COLO829 (cell line): ENCODE measurements around the gene EIF4G3.
"Not testable (repeated sequence)": the region's sequence is repeated elsewhere in the genome, so short reads cannot be mapped to it uniquely, and the experiment has no call there.

Experiments
- DNase-seq: peaks from one replicate; pipeline ENCODE4 v3.0.0; 2012; ENCODE audit warnings: low spot score

Gene EIF4G3

DNA sequence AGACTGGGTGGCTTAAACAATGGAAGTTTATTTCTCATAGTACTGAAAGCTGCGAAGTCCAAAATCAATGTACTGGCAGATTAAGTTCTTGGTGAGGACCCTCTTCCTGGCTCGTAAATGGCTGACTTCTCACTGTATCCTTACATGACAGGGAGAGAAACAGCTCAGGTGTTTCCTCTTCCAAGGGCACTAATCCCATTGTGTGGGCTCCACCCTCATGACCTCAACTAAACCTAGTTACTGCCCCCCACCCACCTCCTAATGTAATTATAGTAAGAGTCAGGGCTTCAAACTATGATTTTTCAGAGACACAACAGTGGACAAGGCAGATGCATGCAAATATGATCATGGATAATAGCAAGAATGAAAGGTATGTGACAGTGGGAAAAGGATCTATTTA lies 308.4 kb downstream of the EIF4G3 start:
- DNase-seq = no peak

DNA sequence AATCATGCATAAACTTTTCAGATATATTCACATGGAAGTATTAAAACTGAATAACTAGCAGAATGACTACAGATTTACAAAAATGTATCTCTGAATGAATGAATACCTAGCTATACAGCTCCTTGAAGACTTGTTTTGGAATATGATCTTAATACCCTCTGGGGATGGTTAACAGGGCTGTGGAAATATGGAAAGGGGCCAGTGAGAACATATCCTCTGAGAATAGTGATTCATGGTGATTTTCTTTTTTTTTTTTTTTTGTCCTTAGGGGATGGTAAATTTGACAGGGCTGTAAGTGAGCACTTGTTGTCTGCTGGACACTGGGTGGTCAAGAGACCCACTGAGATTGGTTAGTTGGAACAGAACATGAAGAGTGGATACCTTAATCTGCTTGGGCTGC lies 308.9 kb downstream of the EIF4G3 start:
- DNase-seq = no peak

DNA sequence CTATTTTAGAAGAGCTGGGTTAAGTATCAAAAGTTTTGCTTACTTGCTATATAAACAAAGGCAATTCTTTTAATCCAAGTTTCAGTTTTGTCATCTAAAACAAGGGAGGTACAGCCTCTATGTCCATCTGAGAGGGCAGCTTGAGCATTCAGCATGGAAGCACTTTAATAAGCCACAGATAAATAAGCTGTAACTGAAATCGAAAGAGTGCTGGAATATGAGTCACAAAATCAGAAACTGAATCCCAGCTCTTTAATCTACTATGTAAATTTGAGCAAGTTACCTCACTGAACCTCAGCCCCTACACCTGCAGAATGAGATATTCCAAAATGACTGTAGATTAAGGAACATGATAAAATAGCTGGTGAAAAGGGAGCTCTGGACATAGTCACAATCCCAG lies 309.6 kb downstream of the EIF4G3 start:
- DNase-seq = no peak

DNA sequence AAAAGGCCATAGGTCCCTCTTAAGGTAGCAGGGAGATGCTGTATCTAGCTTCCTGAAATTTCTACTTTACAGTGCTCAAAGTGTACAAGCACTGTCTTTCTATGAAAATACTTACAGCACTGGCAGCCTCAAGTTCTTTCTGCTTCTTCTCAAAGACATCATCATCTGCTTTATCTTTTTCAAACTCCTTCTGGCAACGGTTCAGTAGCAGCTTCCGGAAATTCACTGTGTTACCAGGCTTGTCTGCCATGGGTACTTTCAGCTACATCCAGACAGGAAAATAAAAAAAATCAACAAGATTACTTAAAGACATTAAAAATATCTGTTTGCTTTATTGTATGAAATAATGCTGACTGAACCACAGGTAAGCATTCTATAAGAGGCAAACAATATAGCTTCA lies 311.7 kb downstream of the EIF4G3 start:
- no peak for DNase-seq

DNA sequence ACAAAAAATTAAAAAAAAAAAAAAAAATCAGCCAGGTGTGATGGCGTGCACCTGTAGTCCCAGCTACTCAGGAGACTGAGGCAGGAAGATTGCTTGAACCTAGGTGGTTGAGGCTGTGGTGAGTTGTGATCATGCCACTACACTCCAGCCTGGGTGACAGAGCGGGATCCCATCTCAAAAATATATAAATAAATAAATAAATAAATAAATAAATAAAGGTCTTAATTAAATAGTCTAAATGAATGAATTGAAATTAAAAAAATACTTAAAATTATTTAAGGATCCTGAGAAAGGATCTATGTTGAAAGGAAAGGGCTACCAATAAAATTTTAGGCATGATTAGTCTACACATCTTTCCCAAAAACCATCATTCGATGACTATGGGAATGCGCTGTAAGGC lies 322.2 kb downstream of the EIF4G3 start:
- DNase-seq = no peak

DNA sequence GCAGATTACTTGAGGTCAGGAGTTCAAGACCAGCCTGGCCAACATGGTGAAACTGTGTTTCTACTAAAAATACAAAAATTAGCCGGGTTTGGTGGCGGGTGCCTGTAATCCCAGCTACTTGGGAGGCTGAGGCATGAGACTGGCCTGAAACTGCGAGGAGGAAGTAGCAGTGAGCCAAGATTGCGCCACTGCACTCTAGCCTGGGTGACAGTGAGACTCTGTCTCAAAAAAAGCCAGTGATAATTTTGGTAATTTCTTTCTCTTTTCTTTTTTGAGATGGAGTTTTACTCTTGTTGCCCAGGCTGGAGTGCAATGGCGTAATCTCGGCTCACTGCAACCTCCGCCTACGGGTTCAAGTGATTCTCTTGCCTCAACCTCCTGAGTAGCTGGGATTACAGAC lies 324.9 kb downstream of the EIF4G3 start:
- DNase-seq = not testable (repeated sequence)

DNA sequence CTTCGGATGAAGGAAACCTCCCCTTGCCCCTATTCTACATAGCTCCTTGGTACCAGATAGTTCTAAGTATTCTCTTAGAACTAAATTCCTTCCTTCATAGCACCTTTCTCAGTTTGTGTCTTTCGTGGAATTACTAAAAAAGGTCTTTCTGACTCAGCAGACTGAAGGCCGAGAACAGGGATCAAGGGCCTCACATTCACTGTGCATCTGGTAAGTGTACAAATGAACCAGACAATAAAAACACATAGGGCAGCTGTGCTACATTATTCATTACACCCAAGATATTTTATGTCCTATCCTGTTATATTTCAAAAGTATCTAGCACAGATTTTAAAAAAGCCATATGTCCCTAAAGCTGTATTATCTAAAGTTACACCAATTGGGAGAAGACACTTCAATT lies 326.7 kb downstream of the EIF4G3 start:
- no peak for DNase-seq

DNA sequence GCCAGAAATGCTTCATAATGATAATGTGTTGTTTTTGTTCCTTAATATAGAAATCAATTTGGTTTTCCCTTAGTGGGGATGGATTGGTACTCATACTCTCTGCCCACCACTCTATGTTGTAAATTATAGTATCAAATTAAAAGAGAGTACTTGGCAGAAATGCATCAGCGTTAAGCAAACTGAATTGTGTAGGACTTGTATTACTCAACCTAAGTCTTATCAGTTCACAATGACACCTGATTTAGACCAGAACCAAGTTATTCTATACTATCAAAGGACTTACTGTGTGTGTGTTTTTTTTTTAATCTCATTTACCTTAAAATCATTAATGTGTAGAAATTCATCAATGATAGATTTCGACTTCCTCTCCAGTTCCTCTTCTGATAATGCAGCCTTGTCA lies 327.6 kb downstream of the EIF4G3 start:
- DNase-seq = no peak

DNA sequence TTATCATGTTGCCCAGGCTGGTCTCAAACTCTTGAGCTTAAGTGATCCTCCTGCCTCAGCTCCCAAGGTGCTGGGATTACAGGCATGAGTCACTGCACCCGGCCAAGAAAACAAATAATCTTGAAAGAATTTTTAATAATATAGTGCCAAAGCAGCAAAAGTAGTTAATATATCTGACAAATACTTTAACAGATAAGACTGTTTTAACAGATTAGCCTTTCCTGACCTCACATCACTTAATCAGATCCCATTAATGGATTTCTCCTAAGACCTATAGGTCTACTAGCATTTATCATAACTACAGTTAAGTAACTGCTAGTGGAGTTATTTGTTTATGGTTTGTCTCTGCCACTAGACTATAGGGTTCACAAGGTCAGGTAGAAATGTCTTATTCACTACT lies 328.5 kb downstream of the EIF4G3 start:
- DNase-seq = no peak

DNA sequence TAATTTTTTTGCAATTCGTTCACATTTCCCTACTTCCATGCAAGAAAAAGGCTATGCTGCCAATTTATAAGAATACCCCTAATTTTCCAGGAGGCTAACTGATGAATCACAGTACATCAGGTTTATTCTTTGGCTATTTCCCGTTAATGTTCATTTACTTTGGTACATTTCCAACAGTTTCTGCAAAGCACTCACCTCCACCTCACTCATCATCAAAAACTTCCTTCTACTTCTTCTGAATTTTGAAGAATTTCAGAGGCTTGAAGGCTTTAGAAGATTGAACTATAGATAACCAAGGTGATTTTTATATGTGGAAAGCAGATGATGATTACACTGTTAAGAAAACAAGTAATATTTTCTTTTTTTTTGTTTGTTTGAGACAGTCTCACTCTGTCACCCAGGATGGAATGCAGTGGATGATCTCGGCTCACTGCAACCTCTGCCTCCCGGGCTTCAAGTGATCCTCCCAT lies 329.1 kb downstream of the EIF4G3 start:
- no peak for DNase-seq

DNA sequence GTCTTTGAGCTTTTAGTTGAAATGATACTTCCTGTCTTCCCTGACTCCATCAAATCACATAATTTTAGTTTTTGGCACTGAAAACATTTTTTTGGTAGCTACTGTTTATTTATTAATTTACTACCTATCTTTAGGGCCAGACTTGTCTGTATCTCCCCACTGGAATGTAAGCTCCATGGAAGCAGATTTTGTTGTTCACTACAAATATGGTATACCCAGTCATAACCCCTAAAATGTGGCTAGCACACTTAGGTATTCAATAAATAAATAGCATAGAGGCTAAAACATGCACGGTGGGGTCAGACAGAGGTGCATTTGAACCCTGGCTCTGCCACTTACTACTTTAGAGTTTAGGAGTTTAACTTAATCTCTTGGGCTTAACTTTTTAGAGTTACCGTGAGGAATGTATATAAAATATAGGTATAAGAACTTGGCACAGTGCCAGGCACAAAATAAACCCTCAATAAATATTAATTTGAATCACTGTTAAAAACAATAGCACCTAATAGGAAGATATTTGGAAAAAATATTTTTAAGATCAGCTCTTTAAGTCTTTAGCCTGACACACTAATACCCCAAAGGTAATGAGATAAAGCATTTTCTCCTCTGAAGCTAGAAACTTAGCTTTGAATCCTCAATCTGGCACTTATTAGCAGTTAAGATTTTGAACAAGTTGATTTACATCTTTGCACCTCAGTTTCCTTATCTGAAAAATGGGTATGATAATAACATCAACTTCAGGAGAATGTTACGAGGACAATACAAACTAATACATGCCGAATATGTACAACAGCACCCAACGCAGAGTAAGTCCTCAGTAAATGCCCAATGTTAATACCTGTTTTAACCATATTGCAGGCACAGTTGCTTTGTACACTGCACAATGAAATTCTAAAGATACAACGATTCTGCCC lies 330.0 kb downstream of the EIF4G3 start:
- DNase-seq = no peak

DNA sequence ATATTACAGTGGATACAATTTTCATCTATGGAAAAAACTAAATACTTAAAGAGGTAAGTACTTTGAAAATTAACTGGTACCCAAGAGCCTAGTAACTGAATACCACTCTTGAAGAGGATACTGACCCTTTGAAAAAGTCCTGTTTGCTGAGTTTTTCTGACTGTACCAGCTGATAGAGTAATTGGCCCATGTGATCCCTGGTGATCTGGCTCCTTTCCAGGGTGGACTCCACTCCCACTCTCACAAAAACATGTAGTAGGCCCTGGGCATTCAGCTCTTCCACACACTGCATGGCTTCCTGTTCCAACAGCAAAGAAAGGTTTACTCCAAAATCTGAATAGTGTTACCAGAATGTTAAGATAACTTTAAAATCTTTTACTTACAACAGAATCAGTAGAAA lies 336.0 kb downstream of the EIF4G3 start:
- peak; percentile 7 for DNase-seq

DNA sequence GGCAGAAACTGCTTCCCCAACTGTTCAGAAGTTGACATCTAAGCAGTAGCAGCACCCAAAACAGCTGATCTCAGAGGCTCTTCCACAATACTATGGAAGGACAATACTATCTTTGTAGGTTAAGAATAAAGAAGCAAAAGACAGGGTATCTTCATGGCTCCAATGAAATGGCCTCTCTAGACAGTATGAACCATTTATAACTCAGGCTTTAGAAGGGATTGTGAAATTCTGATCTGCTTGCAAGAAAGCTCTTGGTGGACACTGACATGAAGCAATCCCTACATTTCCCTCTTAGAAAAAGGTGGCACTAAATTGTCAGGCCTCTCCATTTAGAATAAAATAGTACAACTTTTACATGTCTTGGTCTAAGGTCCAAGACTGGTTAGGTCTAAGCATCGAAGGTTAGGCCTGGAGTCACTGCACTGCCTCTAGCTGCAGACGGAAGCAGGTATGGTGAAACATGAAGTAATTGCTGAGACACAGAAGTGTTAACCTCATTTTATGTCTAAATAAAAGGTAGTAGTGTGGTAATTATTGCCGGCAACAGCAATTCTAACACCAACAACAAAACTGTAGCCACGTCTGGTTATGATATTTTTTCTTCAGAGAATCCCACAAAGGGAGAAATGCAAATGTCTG lies 339.0 kb downstream of the EIF4G3 start:
- peak; percentile 36 for DNase-seq

DNA sequence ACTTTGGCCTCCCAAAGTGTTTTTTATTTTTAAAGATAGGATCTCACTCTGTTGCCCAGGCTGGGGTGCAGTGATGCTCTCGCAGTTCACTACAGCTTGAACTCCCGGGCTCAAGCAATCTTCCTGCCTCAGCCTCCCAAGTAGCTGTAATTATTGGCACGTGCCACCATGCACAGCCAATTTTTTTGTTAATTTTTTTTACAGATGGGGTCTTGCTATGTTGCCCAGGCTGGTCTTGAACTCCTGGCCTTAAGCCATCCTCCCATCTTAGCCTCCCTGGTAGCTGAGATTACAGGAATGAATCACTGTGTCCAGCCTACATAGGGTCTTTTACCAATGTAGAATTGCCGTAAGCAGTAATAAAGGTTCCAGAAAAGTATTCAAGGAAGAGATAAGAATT lies 340.5 kb downstream of the EIF4G3 start:
- no peak for DNase-seq

DNA sequence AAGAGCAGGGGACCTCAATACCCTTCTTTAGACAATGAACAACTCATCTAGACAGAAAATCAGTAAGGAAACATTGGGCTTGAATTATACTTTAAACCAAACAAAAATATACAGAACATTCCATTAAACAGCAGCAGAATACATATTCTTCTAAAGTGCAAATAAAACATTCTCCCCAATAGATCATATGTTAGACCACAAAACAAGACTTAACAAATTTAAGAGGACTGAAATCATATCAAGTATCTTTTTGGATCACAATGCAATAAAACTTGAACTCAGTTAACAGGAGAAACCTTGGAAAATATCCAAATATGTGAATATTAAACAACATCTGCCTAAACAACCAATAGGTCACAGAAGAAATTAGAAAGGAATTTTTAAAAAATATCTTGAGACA lies 341.9 kb downstream of the EIF4G3 start:
- DNase-seq = no peak

DNA sequence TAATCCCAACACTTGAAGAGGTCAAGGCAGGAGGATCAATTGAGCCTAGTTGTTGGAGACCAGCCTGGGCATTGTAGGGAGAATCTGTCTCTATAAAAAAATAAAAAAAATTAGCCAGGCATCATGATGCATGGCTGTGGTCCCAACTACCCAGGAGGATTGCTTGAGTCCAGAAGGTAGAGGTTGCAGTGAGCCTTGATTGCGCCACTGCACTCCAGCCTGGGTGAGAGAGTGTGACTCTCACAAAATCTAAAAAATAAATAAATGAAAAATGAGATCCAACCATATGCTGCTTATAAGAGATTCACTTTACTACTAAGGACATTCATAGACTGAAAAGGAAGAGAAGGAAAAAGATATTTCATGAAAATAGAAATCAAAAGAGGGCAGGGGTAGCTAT lies 342.5 kb downstream of the EIF4G3 start:
- no peak for DNase-seq

DNA sequence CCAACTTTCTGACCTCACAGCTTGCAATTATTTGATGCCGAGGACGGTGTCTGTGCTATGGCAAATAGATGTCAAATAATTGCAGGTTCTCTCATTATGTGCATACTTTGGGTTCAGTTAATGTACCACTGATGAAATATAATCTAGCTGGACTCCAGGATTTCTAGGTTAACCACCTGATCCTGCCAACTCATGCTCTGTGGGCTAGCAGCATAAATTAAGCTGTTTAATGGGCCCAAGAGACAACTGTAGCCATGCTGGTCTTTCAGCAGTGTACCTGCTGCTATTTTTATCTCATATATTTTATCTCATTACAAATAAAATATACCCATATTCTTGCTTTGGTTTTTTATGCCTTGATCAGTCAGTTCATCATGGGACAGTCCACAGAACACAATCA lies 346.3 kb downstream of the EIF4G3 start:
- no peak for DNase-seq

DNA sequence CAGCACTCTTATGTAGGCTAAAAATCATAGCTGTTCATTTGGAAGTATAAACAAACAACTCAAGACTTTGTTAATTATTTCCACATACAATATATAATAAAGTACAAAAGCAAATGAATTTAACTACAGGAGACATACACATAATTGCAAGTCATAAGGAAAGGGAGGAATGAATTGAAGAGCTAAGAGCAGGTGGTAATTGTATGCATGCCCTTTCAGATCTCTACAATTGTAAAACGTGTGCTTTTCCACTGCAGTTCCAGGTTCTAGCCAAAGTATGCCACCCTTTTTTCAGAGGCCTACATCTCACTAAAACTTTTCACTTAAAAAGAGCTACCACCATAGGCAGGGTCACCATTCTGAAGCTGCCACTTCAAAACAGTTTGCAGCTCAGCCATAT lies 346.8 kb downstream of the EIF4G3 start:
- no peak for DNase-seq

DNA sequence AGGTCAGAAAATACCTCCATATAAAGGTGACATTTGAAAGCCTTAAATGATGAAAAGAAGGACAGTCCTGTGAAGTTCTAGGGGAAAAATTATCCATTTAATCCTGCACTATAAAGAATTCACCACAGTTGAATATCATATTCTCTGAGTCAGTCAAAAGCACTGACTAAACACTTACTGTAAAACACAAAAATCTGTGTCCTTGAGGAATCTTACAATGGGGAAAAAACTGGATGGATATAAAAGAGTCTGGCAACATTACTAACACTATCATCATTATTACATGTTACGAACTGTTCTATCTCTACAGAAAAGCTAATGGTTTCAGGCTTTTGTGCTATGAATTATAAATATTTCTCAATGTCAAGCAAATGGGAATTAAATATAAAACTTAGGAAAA lies 347.2 kb downstream of the EIF4G3 start:
- no peak for DNase-seq

DNA sequence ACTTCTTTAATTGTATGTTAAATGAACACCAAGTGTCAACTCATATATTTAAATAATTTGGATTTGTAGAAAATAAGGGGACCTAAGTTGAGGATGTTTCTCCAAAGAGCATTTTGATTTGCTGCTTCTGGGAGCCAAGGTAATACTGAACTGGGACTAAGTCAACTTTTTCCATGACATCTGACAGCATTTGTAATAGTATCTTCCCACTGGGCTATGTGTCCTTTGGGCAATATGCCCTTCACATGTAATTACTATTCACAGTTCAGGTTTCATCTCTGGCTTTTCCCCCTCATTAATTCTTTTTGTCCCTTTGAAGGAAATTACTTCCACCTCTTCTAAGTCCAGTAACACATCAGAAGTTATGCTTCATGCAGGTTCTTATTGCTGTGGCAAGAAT lies 352.9 kb downstream of the EIF4G3 start:
- no peak for DNase-seq

DNA sequence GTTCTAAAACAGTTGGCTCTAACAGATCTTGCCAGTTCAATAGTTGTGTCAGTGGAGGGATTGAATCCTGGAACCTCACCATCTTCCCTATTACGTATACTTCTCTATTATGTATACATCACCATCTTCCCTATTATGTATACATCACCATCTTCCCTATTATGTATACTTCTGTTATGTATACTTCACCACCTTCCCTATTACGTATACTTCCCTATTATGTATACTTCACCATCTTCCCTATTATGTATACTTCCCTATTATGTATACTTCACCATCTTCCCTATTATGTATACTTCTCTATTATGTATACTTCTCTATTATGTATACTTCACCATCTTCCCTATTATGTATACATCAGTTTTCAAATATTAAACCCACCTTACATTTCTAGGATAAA lies 355.2 kb downstream of the EIF4G3 start:
- DNase-seq = no peak

DNA sequence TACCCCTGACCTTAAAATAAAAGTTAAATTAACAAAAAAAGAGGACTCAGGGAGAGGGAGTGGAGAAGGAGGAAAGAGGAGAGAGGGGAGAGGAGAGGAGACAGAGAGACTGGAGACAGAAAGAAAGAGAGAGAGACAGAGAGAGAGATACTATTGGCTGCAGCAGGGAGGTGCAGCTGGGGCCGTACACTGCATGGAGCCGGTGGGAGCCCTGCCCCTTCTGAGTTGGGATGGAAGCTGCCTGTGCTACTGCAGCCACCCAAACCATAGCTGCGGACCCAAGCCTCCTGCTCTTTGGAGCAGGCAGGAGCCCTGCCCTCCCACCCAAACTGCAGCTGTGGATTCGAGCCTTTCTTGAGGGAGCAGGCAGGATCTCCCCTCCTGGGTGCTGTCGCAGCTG lies 356.9 kb downstream of the EIF4G3 start:
- DNase-seq = no peak

DNA sequence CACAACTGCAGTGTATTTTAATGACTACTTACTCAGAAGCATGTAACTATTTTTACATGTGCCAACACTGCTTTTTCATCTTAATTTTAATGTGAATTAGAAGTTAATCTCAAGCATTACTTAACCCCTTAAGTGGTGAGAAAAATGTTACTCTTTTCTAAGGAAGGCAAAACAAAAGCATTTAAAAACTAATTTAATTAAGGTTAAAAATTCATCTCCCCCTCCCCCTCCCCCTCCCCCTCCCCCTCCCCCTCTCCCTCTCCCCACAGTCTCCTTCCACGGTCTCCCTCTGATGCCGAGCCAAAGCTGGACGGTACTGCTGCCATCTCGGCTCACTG lies 362.2 kb downstream of the EIF4G3 start:
- DNase-seq = no peak

DNA sequence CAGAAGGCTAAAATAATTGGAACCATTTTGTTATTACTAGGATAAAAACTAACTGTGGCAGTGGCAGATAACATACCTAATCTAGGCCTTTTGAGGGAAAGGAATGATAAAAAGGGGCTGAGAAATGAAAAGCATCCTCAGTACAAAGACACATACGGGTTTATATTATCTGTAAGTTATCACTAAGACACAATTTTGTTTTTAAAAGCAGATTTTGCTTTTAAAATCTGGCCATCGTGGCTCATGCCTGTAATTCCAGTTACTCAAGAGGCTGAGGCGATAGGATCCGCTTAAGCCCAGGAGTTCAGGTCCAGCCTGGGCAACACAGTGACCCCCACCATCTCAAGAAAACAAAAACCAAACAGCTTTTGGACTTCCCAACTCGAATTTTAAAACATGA lies 364.8 kb downstream of the EIF4G3 start:
- no peak for DNase-seq
